Measurements from ENCODE around the gene SPATA6L. TPM values are rescaled to one million over a fixed set of nuclear protein-coding genes. Genes with fewer than 3 reads are reported as not detected.

Gene SPATA6L
- total and polyA plus RNA-seq, 2 of the 4 experiments (the other 2 are of a cell fraction) = 0.18 to 0.84 TPM

DNA sequence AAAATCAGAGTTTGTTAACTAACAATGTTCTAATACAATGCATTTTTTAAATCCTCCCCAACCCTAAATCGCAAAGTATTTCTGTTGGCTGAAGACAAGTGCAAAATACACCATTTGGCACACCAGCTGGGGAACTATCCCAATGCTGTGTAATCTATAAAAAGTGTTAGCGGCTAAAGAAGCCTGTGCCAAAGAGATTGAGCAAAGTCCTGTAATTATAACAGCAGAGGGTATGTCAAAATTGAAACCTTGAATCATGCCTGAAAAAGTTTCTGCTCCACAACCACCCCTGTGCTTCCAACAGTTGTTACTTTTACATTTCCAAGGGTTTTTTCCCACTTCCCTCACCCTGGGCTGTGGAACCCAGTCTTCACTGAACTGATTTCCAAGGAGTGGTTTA is 87.3 kb downstream of the SPATA6L start:
- H3K36me3 ChIP-seq (ENCODE audit: control insufficient read depth, insufficient read depth, low read length) = peaks cover 2% of the 10 kb centered on the region
- H2AK9ac ChIP-seq (replicated peaks; ENCODE audit: low read depth, low read length, poor library complexity) = no peak overlapping the region
- in situ Hi-C loops (cut with MboI; ENCODE audit: low sequenced_read_pairs) (no loop called here), dilution Hi-C loops (cut with HindIII; ENCODE audit: low sequenced_read_pairs, unreplicated experiment) (no loop called here), intact Hi-C loops (cut with micrococcal nuclease) (loop anchor here (10.0 kb wide), 1 partner anchor 56 kb away; no protein-coding TSS in a partner anchor)
- ATAC-seq (ENCODE audit: low read depth) (no peak), DNase-seq (no peak)
- H3K4me1 ChIP-seq (ENCODE audit: control insufficient read depth, insufficient read depth, low read length) = no peaks in the 10 kb centered on the region
- H3K18ac ChIP-seq (ENCODE audit: low read depth, low read length) = no peak overlapping the region
- H2BK5ac ChIP-seq (ENCODE audit: low read depth, low read length, poor library complexity, severe bottlenecking) = no peak overlapping the region
- H4K5ac ChIP-seq (ENCODE audit: low read depth, low read length) = no peak overlapping the region
- no peak overlapping the region for H4K8ac ChIP-seq (ENCODE audit: low read depth in 2 of 2, low read length in 2 of 2)
- H2AFZ ChIP-seq (replicated peaks; ENCODE audit: low read length, poor library complexity) = no peak overlapping the region
- no peak overlapping the region for H3K23ac ChIP-seq (ENCODE audit: low read depth, low read length)
- no peak overlapping the region for H2AK5ac ChIP-seq (ENCODE audit: low read depth, low read length)
- ChIA-PET CTCF (no interaction called here), POLR2A (ENCODE audit: unreplicated experiment) (no interaction called here)
- no peak overlapping the region for H3K9ac ChIP-seq (ENCODE audit: low read depth, low read length)
- no peaks in the 10 kb centered on the region for H3K79me1 ChIP-seq (ENCODE audit: low read depth in 1 of 2, low read length in 2 of 2)
- no peak overlapping the region for H2BK15ac ChIP-seq (ENCODE audit: low read depth, low read length)
- no peaks in the 10 kb centered on the region for H3K9me3 ChIP-seq (ENCODE audit: control insufficient read depth, insufficient read depth, low read length)
- H3K4ac ChIP-seq (ENCODE audit: low read depth, low read length) = no peak overlapping the region
- WGBS, 2 experiments (ENCODE audit: extremely low coverage in 2 of 2, insufficient read length in 1 of 2) = no CpG with 5 or more reads among the region's 2 CpGs
- H3K27me3 ChIP-seq (ENCODE audit: control insufficient read depth, insufficient read depth, low read length) = peaks cover 3% of the 10 kb centered on the region; the same call in 1 of the 2 replicates
- no peak overlapping the region for H2BK20ac ChIP-seq (ENCODE audit: low read depth, low read length)
- H3K4me3 ChIP-seq (ENCODE audit: insufficient read depth, low read depth, low read length) = no peak overlapping the region
- no peak overlapping the region for H3K27ac ChIP-seq (ENCODE audit: insufficient read depth, low read length)
- TF ChIP-seq MXI1 (IDR thresholded peaks at IDR 0.05; ENCODE audit: borderline replicate concordance, low read depth, low read length) = no peak
- TF ChIP-seq, protein P1, sequence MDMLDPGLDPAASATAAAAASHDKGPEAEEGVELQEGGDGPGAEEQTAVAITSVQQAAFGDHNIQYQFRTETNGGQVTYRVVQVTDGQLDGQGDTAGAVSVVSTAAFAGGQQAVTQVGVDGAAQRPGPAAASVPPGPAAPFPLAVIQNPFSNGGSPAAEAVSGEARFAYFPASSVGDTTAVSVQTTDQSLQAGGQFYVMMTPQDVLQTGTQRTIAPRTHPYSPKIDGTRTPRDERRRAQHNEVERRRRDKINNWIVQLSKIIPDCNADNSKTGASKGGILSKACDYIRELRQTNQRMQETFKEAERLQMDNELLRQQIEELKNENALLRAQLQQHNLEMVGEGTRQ (IDR thresholded peaks at IDR 0.05; ENCODE audit: low read depth, low read length) = no peak
- TF ChIP-seq BHLHE40 (IDR thresholded peaks at IDR 0.05; ENCODE audit: low read depth, low read length) = no peak
- TF ChIP-seq, protein P2, sequence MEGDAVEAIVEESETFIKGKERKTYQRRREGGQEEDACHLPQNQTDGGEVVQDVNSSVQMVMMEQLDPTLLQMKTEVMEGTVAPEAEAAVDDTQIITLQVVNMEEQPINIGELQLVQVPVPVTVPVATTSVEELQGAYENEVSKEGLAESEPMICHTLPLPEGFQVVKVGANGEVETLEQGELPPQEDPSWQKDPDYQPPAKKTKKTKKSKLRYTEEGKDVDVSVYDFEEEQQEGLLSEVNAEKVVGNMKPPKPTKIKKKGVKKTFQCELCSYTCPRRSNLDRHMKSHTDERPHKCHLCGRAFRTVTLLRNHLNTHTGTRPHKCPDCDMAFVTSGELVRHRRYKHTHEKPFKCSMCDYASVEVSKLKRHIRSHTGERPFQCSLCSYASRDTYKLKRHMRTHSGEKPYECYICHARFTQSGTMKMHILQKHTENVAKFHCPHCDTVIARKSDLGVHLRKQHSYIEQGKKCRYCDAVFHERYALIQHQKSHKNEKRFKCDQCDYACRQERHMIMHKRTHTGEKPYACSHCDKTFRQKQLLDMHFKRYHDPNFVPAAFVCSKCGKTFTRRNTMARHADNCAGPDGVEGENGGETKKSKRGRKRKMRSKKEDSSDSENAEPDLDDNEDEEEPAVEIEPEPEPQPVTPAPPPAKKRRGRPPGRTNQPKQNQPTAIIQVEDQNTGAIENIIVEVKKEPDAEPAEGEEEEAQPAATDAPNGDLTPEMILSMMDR (conservative IDR thresholded peaks at IDR 0.05; ENCODE audit: low read depth, low read length) = no peak
- H3K9me1 ChIP-seq (ENCODE audit: insufficient read depth, low read length) = no peaks in the 10 kb centered on the region
- H4K20me1 ChIP-seq (ENCODE audit: insufficient read depth, low read length) = no peaks in the 10 kb centered on the region
- no TSS peak for BruUV-seq (replicated peaks)
- H3K14ac ChIP-seq (replicated peaks; ENCODE audit: low read depth, low read length) = no peak overlapping the region
- no peak overlapping the region for H3K4me2 ChIP-seq (ENCODE audit: low read depth, low read length)
- no peak overlapping the region for H4K91ac ChIP-seq (ENCODE audit: insufficient read depth, low read depth, low read length)
- H3K56ac ChIP-seq (ENCODE audit: extremely low read depth, insufficient read depth, low read length) = no peak overlapping the region
- H2BK120ac ChIP-seq (ENCODE audit: low read depth, low read length) = no peak overlapping the region
